OCI-LY1 (cell line): Measurements from ENCODE around the gene ATOX1.

ENCODE experiments used
- CTCF ChIP-seq: fragments of 200-600 bp; sonication (generic), shearing (Covaris generic); IDR thresholded peaks from 2 replicates; pipeline ENCODE4 v1.5.1; 2017; ENCODE audit warnings: mild to moderate bottlenecking, antibody characterized with exemption, low read length, moderate library complexity, mixed read lengths
- EZH2 ChIP-seq: fragments of 200-600 bp; sonication (generic), shearing (Covaris generic); IDR thresholded peaks from 2 replicates; pipeline ENCODE4 v1.8.0; 2017; ENCODE audit warnings: borderline replicate concordance, mixed run types, mild to moderate bottlenecking, antibody characterized with exemption, low read length, moderate library complexity, mixed read lengths

GRCh38 chr5:151703780-151704179 is 54.7 kb downstream of the ATOX1 start:
- TF ChIP-seq CTCF, result no peak
- TF ChIP-seq EZH2, result no peak
